WERI-Rb-1 (cell line): ENCODE measurements around the gene DMBT1.
"Not testable (repeated sequence)": the region's sequence is repeated elsewhere in the genome, so short reads cannot be mapped to it uniquely, and the experiment has no call there.

Experiments
- DNase-seq: peaks from one replicate; pipeline ENCODE4 v3.0.0-alpha.2; 2020
- H3K27ac ChIP-seq: fragments of 250-450 bp; sonication (Bioruptor Pico); 2 replicates; pipeline ENCODE4 v1.5.1; 2020; ENCODE audit warnings: mild to moderate bottlenecking, moderate library complexity
- H3K27me3 ChIP-seq: fragments of 250-450 bp; sonication (Bioruptor Pico); 2 replicates; pipeline ENCODE4 v1.5.1; 2021; ENCODE audit warnings: mild to moderate bottlenecking, low read depth, moderate library complexity; ENCODE audit not compliant: insufficient read depth, severe bottlenecking
- H3K36me3 ChIP-seq: fragments of 250-450 bp; sonication (Bioruptor Pico); 2 replicates; pipeline ENCODE4 v1.5.1; 2020; ENCODE audit warnings: mild to moderate bottlenecking, moderate library complexity
- H3K4me3 ChIP-seq: 2 replicates; pipeline ENCODE4 v1.5.1; 2011; ENCODE audit warnings: low read depth, mild to moderate bottlenecking, control low read depth, low read length
- H3K9me3 ChIP-seq: fragments of 250-450 bp; sonication (Bioruptor Pico); 2 replicates; pipeline ENCODE4 v1.5.1; 2021; ENCODE audit warnings: mild to moderate bottlenecking, moderate library complexity; ENCODE audit not compliant: severe bottlenecking
- CTCF ChIP-seq: IDR thresholded peaks from 2 replicates; pipeline ENCODE4 v1.5.1; 2011; ENCODE audit warnings: low read depth, mild to moderate bottlenecking, control low read depth, inconsistent platforms, low read length

The DMBT1 gene

GRCh38 chr10:122568551-122568950 lies 8.0 kb downstream of the DMBT1 start:
- no peak for TF ChIP-seq CTCF
- no peak for DNase-seq
- H3K9me3 ChIP-seq, result no peaks in the 10 kb centered on the region

GRCh38 chr10:122570920-122571319 lies 10.4 kb downstream of the DMBT1 start:
- H3K36me3 ChIP-seq, result no peaks in the 10 kb centered on the region
- no peak overlapping the region for H3K4me3 ChIP-seq
- peaks cover 34% of the 10 kb centered on the region for H3K27me3 ChIP-seq
- H3K27ac ChIP-seq, result no peak overlapping the region
- DNase-seq, result no peak
- peaks cover 10% of the 10 kb centered on the region for H3K9me3 ChIP-seq
- TF ChIP-seq CTCF, result no peak

More at GRCh38 chr10:122568551-122568950, 8.0 kb downstream of the DMBT1 start:
- Histone ChIP-seq H3K27ac (no peak overlapping the region), H3K4me3 (no peak overlapping the region), H3K27me3 (peaks cover 18% of the 10 kb centered on the region), H3K36me3 (no peaks in the 10 kb centered on the region)

GRCh38 chr10:122571892-122572291 lies 11.3 kb downstream of the DMBT1 start:
- no peak for TF ChIP-seq CTCF
- peaks cover 37% of the 10 kb centered on the region for H3K27me3 ChIP-seq

GRCh38 chr10:122575776-122576175 lies 15.2 kb downstream of the DMBT1 start:
- no peak for DNase-seq
- Histone ChIP-seq H3K27me3 (peaks cover 49% of the 10 kb centered on the region), H3K36me3 (no peaks in the 10 kb centered on the region), H3K4me3 (no peak overlapping the region), H3K9me3 (peaks cover 12% of the 10 kb centered on the region), H3K27ac (no peak overlapping the region)
- TF ChIP-seq CTCF, result no peak

More at GRCh38 chr10:122571892-122572291, 11.3 kb downstream of the DMBT1 start:
- peaks cover 12% of the 10 kb centered on the region for H3K9me3 ChIP-seq
- no peak overlapping the region for H3K27ac ChIP-seq
- H3K36me3 ChIP-seq, result no peaks in the 10 kb centered on the region
- no peak for DNase-seq
- H3K4me3 ChIP-seq, result no peak overlapping the region

GRCh38 chr10:122576291-122576690 lies 15.7 kb downstream of the DMBT1 start:
- no peak for TF ChIP-seq CTCF
- H3K36me3 ChIP-seq, result no peaks in the 10 kb centered on the region
- peaks cover 12% of the 10 kb centered on the region for H3K9me3 ChIP-seq
- no peak overlapping the region for H3K27ac ChIP-seq
- DNase-seq, result no peak
- H3K27me3 ChIP-seq, result peaks cover 44% of the 10 kb centered on the region
- no peak overlapping the region for H3K4me3 ChIP-seq

GRCh38 chr10:122577311-122577885 lies 16.8 kb downstream of the DMBT1 start:
- no peak for DNase-seq
- Histone ChIP-seq H3K27ac (no peak overlapping the region), H3K36me3 (no peaks in the 10 kb centered on the region), H3K4me3 (no peak overlapping the region), H3K27me3 (peaks cover 44% of the 10 kb centered on the region), H3K9me3 (peaks cover 12% of the 10 kb centered on the region)
- TF ChIP-seq CTCF, result no peak

- DNase-seq, H3K27ac ChIP-seq, H3K27me3 ChIP-seq, H3K36me3 ChIP-seq, H3K9me3 ChIP-seq, H3K4me3 ChIP-seq: not testable (repeated sequence)
Measured at GRCh38 chr10:122586070-122586469, 25.5 kb downstream of the DMBT1 start.
